Fibroblast of the aortic adventitia (primary cell): ENCODE data around the gene AGR3. TPM values are rescaled to one million over a fixed set of nuclear protein-coding genes. Genes with fewer than 3 reads are reported as not detected.
A peak's percentile ranks its signal among the peaks of the same experiment; 100 is the strongest.

Experiments
- DNase-seq: peaks from one replicate; pipeline ENCODE4 v3.0.0-alpha.2; 2010; ENCODE audit warnings: low read depth
- H3K4me3 ChIP-seq: 2 replicates; pipeline ENCODE4 v1.5.1; 2011; ENCODE audit warnings: low read depth, mild to moderate bottlenecking, control low read depth, low read length, moderate library complexity
- total RNA-seq: library from RNA; depleted of rRNA; stranded (reverse); fragments of >200 nt; gene quantifications from 2 replicates; pipeline ENCODE4 v1.2.3, GENCODE V29; 2012; ENCODE audit warnings: low replicate concordance
- TF ChIP-seq, protein P1 (sequence below): IDR thresholded peaks from 2 replicates; pipeline ENCODE4 v1.5.1; 2011; ENCODE audit warnings: mild to moderate bottlenecking, low read length, control low read depth, inconsistent platforms; ENCODE audit not compliant: insufficient read depth

The AGR3 gene
- total RNA-seq, 1 donor: not detected

DNA sequence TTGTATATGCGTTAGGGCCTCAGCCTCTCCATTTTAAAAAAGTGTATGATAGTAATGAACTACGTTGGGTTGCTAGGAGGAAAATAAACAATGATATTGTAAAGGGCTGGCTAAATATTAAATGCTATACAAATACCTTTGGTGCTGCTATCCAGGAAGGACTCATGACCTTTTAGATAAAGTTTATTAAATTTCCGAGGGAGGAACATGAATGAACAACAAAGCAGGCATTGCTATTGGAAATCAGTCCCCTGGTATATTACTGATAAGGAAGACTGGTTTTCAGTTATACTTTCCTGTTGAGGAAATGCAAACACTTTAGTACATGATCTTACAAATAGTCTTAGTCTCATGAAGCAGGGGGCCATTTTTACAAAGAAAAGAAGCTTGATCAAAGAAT is 59.8 kb downstream of the AGR3 start:
- no peak for DNase-seq
- no peak overlapping the region for H3K4me3 ChIP-seq
- TF ChIP-seq, protein P1, sequence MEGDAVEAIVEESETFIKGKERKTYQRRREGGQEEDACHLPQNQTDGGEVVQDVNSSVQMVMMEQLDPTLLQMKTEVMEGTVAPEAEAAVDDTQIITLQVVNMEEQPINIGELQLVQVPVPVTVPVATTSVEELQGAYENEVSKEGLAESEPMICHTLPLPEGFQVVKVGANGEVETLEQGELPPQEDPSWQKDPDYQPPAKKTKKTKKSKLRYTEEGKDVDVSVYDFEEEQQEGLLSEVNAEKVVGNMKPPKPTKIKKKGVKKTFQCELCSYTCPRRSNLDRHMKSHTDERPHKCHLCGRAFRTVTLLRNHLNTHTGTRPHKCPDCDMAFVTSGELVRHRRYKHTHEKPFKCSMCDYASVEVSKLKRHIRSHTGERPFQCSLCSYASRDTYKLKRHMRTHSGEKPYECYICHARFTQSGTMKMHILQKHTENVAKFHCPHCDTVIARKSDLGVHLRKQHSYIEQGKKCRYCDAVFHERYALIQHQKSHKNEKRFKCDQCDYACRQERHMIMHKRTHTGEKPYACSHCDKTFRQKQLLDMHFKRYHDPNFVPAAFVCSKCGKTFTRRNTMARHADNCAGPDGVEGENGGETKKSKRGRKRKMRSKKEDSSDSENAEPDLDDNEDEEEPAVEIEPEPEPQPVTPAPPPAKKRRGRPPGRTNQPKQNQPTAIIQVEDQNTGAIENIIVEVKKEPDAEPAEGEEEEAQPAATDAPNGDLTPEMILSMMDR: no peak

DNA sequence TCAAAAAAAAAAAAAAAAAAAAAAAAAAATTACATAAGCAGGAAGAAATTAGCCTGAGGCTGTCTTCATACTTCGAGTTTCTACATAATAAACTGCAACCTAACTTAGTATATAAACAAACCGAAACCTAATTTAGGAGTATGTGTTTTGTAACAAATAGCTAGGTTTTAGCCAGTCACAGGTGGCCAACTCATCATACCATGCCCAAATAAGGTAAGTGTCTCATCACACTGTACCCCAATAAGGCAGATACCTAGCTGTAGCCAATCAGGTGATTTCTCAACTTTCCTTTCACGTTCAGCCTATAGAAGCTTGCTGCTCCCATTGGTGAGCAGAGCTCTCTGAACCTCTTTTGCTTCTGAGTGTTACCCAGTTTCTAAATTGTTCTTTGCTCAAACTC is 63.1 kb downstream of the AGR3 start:
- TF ChIP-seq, protein P1: no peak
- H3K4me3 ChIP-seq: no peak overlapping the region
- no peak for DNase-seq

DNA sequence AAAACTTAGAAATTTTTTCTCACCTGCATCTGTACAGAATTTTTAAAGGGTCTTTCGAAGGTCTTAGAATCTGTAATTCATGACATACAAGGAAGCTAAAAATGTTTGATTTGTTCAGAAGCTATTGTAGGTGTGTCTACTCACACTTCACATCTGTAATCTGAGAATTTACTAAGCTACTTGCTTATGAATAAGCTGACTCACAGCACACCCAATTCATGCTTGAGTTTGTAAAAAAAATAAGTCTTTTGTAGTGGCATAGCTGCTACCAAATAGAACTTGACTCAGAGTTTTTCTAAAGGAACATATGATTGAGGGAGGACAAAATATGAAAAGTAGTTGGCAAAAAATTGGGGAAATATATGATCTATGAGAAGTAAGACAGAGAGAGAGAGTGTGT is 64.2 kb downstream of the AGR3 start:
- DNase-seq: peak; percentile 38
- TF ChIP-seq, protein P1: no peak
- no peak overlapping the region for H3K4me3 ChIP-seq

DNA sequence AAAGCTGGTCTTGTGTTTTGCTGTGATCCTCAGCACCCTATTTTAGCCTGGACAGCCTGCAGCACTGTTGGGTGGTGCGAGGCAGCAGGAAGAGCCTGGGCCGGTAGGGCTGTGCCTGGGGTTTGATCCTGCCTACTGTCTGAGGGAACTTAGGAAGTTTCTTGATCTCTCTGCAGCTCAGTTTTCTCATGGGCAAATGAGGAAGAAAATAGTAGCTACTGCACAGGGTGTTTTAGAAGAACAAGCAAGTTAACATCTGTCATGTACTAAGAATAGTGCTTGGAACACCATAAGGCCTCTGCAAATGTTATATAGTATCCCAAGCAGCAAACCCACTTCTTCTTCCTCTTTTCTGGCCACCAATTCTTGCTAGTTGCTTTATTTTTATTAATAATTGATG is 65.0 kb downstream of the AGR3 start:
- TF ChIP-seq, protein P1: no peak
- no peak overlapping the region for H3K4me3 ChIP-seq

DNA sequence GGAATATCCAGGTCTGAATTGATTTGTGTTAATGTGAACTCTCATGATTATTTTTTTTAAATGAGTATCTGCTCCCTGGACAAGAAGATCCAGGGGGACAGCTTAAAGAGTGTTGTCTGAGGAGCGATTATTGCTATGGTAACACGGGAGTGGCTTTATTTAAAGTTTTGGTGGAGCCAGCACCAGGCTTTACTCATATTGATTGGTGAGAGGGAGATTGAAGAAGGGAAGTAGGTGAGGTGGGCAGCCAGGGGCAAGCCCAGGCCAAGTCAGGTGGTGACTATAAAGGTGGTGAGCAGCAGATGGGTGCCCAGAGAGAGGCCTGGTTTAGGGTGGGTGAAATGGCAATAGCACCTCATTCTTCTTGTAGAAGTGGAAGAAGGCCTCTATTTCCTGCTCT is 66.8 kb downstream of the AGR3 start:
- TF ChIP-seq, protein P1: no peak
- H3K4me3 ChIP-seq: no peak overlapping the region
- no peak for DNase-seq

More for the DNA sequence above, 65.0 kb downstream of the AGR3 start:
- DNase-seq: no peak

DNA sequence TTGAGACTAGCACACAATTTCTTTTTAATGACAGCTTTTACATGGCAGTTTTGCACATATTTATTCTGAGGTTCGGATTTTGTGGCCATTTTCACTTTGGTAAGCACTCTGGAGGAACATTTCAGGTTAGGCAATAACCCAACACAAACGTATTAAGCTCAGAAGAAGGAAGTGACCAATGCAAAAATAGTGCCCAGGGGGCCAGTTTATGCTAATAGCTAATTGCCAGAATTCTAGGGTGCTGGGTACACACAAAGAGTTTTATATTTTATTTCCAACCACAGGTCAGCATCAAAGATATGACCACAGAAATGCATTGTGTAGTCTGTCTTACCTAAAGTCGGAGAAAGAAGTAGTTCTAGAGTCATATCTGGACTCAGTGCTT is 68.6 kb downstream of the AGR3 start:
- no peak overlapping the region for H3K4me3 ChIP-seq
- TF ChIP-seq, protein P1: no peak
- DNase-seq: no peak

DNA sequence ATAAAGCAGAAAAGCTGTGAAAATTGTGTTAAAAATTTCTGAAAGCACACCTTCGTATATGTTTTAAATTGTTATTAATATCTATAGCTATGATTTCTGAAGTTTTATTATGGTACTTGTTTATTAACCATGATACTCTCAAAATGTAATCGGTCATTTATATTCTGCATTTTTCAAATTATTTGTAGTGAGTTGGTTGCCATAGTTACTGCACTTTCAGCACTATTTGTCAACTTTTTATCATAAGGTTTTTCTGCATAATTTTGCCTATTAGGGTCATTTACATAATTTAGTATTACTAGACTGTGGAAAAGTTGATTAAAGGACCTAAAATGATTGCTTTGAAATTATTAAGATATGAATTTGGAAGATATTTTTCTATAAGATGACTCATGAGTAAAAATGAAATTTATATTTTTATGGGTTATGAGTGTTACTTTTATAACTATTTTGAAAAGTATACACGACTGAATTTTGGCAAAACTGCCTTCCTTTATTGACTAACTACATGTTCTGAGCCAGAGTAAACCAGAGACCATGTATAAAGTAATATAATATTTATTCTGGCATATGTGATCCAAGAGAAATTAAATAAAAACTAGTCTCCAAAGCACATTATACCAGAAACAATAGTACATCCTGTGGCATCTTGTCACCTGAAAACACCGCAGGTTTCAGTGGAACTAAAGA is 69.1 kb downstream of the AGR3 start:
- H3K4me3 ChIP-seq: no peak overlapping the region
- TF ChIP-seq, protein P1: no peak
- DNase-seq: no peak
